Activated naive CD8-positive, alpha-beta T cell treated with anti-CD3 and anti-CD28 coated beads for 36 hours (primary cell): ENCODE data around the gene SAMD5. TPM values are rescaled to one million over a fixed set of nuclear protein-coding genes. Genes with fewer than 3 reads are reported as not detected.

ENCODE experiments used
- DNase-seq: peaks from one replicate; pipeline ENCODE4 v3.0.0; 2021
- H3K27ac Mint-ChIP-seq: one replicate; pipeline ENCODE4 v1.8.0; 2022; ENCODE audit warnings: mild to moderate bottlenecking, moderate library complexity, mixed read lengths
- H3K27me3 Mint-ChIP-seq: one replicate; pipeline ENCODE4 v1.8.0; 2022; ENCODE audit warnings: mild to moderate bottlenecking, mixed read lengths
- H3K36me3 Mint-ChIP-seq: one replicate; pipeline ENCODE4 v1.8.0; 2021; ENCODE audit warnings: mild to moderate bottlenecking, mixed read lengths
- H3K4me1 Mint-ChIP-seq: one replicate; pipeline ENCODE4 v1.8.0; 2021; ENCODE audit warnings: mixed read lengths
- H3K4me3 Mint-ChIP-seq: one replicate; pipeline ENCODE4 v1.8.0; 2022; ENCODE audit warnings: mild to moderate bottlenecking, moderate library complexity, mixed read lengths
- H3K9me3 Mint-ChIP-seq: one replicate; pipeline ENCODE4 v1.8.0; 2022; ENCODE audit warnings: mixed read lengths
- total RNA-seq, 2 experiments: library from RNA; stranded (reverse); gene quantifications; one replicate each; pipeline ENCODE4 v1.2.3, GENCODE V29; 2021

Gene SAMD5
- total RNA-seq, 2 experiments from 2014 or later = not detected

GRCh38 chr6:147615659-147616456, 107.4 kb downstream of the SAMD5 start:
- Mint-ChIP-seq H3K36me3 (no peaks in the 10 kb centered on the region), H3K9me3 (no peaks in the 10 kb centered on the region), H3K27me3 (no peaks in the 10 kb centered on the region), H3K4me3 (no peak overlapping the region), H3K4me1 (no peaks in the 10 kb centered on the region), H3K27ac (no peak overlapping the region)
- DNase-seq = no peak

DNA sequence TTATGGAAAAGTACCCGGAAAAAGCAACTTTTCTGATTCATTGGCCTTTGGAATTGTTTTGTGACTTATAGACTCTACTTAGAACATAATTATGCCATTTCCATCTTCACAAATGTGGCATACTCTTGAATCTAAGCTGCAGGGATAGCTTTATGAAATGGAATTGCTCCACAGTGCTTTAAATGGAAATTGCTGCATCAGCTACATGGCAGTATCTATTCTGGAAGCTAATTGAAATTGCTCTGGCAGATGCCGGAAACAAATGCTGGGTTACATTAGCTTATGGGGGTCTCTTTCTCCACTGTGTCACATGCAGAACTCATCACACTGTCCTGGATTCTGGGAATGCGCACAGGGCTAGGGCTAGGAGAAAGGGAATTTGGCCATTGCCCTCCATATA, 108.9 kb downstream of the SAMD5 start:
- DNase-seq = no peak
- Mint-ChIP-seq H3K27me3 (no peaks in the 10 kb centered on the region), H3K4me1 (no peaks in the 10 kb centered on the region), H3K9me3 (no peaks in the 10 kb centered on the region), H3K36me3 (no peaks in the 10 kb centered on the region), H3K27ac (no peak overlapping the region), H3K4me3 (no peak overlapping the region)

- no peak for DNase-seq
- no peak overlapping the region for H3K4me3 Mint-ChIP-seq
- no peaks in the 10 kb centered on the region for H3K27me3 Mint-ChIP-seq
- H3K4me1 Mint-ChIP-seq = no peaks in the 10 kb centered on the region
- H3K9me3 Mint-ChIP-seq = no peaks in the 10 kb centered on the region
- no peak overlapping the region for H3K27ac Mint-ChIP-seq
- H3K36me3 Mint-ChIP-seq = no peaks in the 10 kb centered on the region
These were observed 110.0 kb downstream of the SAMD5 start for GRCh38 chr6:147618457-147618856.

- H3K27ac Mint-ChIP-seq = no peak overlapping the region
- no peak for DNase-seq
- no peaks in the 10 kb centered on the region for H3K9me3 Mint-ChIP-seq
- H3K4me1 Mint-ChIP-seq = no peaks in the 10 kb centered on the region
- H3K4me3 Mint-ChIP-seq = no peak overlapping the region
- H3K36me3 Mint-ChIP-seq = no peaks in the 10 kb centered on the region
- no peaks in the 10 kb centered on the region for H3K27me3 Mint-ChIP-seq
These were observed 110.4 kb downstream of the SAMD5 start for GRCh38 chr6:147618927-147619326.
